Esophagus squamous epithelium (tissue), 4 donors: ENCODE results near the gene N4BP2.

Source experiments
- POLR2A ChIP-seq, 4 donors: fragments of 450-650 bp; IDR thresholded peaks; one replicate each; pipeline ENCODE4 v1.6.1; 2017; ENCODE audit warnings: antibody characterized with exemption in 4 of 4, mild to moderate bottlenecking in 4 of 4, moderate library complexity in 3 of 4
- TF ChIP-seq, protein P1 (sequence below), 6 experiments: fragments of 450-650 bp in 4 of 6; fragments of 200-600 bp in 2 of 6; sonication (generic) in 2 of 6; IDR thresholded peaks; one replicate each; pipeline ENCODE4 v1.5.1; 2016 to 2019; ENCODE audit warnings: antibody characterized with exemption in 6 of 6, mild to moderate bottlenecking in 4 of 6, moderate library complexity in 4 of 6

DNA sequence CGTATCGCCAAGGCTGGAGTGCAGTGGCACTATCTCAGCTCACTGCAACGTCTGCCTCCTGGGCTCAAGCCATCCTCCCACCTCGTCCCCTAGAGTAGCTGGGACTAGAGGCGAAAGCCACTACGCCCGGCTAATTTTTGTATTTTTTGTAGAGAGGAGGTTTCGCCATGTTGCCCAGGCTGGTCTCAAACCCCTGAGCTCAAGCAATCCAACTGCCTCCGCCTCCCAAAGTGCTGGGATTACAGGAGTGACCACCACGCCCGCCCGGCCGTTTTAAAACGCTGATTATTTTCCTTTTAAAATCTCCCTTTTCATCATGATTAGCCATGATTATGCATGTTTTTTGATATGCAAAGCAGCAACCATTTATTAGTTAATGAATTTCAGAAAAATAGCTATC, 2.2 kb downstream of the N4BP2 start:
- TF ChIP-seq, protein P1, sequence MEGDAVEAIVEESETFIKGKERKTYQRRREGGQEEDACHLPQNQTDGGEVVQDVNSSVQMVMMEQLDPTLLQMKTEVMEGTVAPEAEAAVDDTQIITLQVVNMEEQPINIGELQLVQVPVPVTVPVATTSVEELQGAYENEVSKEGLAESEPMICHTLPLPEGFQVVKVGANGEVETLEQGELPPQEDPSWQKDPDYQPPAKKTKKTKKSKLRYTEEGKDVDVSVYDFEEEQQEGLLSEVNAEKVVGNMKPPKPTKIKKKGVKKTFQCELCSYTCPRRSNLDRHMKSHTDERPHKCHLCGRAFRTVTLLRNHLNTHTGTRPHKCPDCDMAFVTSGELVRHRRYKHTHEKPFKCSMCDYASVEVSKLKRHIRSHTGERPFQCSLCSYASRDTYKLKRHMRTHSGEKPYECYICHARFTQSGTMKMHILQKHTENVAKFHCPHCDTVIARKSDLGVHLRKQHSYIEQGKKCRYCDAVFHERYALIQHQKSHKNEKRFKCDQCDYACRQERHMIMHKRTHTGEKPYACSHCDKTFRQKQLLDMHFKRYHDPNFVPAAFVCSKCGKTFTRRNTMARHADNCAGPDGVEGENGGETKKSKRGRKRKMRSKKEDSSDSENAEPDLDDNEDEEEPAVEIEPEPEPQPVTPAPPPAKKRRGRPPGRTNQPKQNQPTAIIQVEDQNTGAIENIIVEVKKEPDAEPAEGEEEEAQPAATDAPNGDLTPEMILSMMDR (IDR thresholded peaks at IDR 0.05): no peak
- TF ChIP-seq POLR2A (IDR thresholded peaks at IDR 0.05): no peak
